ENCODE results near the gene MINDY2. TPM values are rescaled to one million over a fixed set of nuclear protein-coding genes. Genes with fewer than 3 reads are reported as not detected.
"Not testable (repeated sequence)": the region's sequence is repeated elsewhere in the genome, so short reads cannot be mapped to it uniquely, and the experiment has no call there.

Gene MINDY2
- total RNA-seq, 2 donors from 2014 or later: 10.7 to 14.6 TPM

DNA sequence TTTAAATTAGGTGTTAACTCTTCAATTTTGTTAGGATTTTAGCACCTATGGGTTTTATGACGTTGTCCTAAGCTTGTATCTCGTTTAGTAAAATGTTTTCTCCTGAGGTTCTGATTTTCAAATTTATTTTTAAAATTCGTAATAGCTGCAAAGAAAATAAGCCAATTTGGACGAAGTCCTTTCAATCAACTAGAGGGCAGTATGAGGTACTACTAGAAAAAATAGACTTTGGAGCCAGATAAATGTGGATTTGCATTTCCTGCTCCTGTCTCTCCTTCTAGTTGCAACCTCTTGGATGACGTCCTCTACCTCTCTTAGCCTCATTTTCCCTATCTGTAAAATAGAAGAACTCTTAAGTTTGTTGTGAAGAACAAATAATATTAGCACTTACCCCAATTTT is 81.2 kb downstream of the MINDY2 start:
- H3K27ac Mint-ChIP-seq: no peak overlapping the region
- no peak for DNase-seq (ENCODE audit: low spot score in 2 of 2)
- H3K9me3 Mint-ChIP-seq: no peaks in the 10 kb centered on the region

DNA sequence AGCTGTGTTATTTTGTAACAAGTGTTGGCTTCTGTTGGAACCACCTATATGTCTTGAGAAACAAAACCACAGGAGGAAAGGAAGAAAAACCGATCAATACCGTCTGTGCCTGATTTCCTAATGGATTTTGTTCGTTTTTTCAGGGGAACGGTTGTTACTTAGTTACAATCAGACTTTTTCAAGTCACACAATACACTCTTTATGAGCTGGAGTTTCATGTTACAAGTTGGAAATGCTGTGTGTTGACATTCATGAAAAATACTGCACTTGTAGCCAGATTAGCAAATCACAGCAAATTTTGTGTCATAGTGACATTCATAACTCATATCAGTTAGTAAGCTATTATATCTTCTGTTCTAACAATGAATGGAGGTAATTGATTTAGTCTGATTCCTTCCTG is 83.5 kb downstream of the MINDY2 start:
- DNase-seq (ENCODE audit: low spot score in 2 of 2) (no peak), ATAC-seq (no peak)
- Mint-ChIP-seq H3K36me3 (no peaks in the 10 kb centered on the region), H3K27ac (no peak overlapping the region), H3K9me3 (no peaks in the 10 kb centered on the region)

More for the DNA sequence above, 81.2 kb downstream of the MINDY2 start:
- peaks cover 0 to 8% of the 10 kb centered on the region in 2 donors for H3K36me3 Mint-ChIP-seq
- ATAC-seq: no peak

DNA sequence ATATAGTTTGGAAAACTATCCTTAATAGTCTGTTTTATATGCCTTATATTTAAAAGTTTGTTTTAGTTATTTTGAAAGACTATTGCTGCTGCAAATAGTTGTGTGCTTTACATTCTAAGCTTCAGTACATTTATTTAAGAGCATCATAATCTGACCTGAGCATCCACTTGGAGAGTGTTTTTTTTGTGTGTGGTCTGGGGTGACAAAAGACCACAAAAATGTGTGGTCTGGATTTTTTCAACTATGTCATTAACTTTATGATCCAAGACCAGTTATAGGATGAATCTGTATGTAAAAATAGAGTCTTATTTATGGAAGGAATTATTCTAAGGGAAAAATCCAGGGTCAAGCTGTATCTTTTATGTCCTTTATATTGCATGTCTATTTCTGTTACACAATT is 85.0 kb downstream of the MINDY2 start:
- DNase-seq (ENCODE audit: low spot score in 2 of 2) (no peak), ATAC-seq (no peak)
- no peaks in the 10 kb centered on the region for H3K9me3 Mint-ChIP-seq
- H3K27ac Mint-ChIP-seq: no peak overlapping the region
- no peaks in the 10 kb centered on the region for H3K36me3 Mint-ChIP-seq

DNA sequence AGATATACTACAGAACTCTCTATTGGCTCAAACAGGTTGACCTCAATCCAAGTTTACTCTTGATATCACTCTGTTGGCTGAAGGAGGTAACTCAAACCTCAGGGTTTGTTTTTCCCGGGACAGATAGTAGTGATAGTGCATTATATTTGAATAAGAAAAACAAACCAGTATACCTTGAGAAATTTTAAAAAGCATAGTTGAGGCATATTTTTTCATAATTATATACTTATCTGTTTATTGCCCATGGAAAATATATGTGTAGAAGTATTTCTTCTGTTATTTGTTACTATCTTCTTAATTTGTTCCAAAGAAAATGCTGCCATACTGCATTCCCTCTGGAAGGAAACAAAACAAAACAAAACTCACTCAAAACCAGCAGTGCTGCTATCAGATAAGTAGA is 85.5 kb downstream of the MINDY2 start:
- not testable (repeated sequence) for DNase-seq (ENCODE audit: low spot score in 2 of 2); ATAC-seq; H3K36me3 Mint-ChIP-seq; H3K9me3 Mint-ChIP-seq; H3K27ac Mint-ChIP-seq

DNA sequence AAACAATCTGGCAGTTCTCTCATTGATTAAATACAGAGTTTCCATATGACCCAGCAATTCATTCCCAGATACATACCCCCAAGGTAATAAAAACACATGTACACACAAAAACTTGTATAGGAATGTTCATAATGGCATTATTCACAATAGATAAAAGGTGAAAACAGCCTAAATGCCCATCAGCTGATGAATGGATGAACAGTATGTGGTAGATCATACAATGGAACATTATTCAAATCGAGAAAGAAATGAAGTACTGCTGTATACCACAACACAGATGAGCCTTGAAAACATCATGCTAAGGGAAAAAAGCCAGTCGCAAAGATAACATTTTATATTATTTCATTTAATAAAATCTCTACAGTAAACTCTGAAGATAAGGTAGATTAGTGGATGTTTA is 91.2 kb downstream of the MINDY2 start:
- no peaks in the 10 kb centered on the region for H3K36me3 Mint-ChIP-seq
- DNase-seq (ENCODE audit: low spot score in 2 of 2): no peak
- ATAC-seq: peak in 1 of 2 donors; percentile 67
- H3K27ac Mint-ChIP-seq: no peak overlapping the region
- H3K9me3 Mint-ChIP-seq: no peaks in the 10 kb centered on the region

DNA sequence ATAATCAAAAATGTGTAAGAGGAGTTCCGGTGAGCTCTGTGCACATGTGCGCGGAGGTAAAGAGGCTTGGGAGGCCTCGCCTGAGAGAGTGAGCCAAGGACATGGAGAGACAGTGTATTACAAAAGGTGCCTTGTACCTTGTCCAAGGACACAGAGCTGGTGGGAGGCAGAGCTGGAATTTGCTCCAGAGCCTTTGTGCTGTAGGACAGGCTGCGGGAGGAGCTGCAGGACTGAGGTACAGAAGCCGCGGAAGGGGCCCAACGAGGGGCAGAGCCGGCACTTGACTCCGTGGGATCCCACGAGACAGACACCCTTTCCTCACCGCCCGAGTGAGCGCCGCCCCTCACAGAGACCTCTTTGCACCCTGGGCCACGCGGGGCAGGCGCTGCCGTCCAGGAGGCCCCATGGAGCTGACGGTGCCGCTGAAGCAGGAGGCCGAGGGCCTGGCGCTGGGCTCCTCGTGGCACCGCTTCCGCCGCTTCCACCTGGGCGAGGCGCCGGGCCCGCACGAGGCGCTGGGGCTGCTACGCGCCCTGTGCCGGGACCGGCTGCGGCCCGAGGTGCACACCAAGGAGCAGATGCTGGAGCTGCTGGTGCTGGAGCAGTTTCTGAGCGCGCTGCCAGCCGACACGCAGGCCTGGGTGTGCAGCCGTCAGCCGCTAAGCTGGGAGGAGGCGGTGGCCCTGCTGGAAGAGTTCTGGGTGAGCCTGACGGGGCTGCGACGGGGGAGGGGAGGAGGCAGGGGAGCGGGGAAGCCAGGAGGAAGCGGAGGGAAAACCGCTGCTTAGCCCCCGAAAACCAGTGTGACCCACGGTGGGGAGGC is 93.7 kb downstream of the MINDY2 start:
- H3K27ac Mint-ChIP-seq: no peak overlapping the region
- ATAC-seq (peak; percentile 26 to 28), DNase-seq (ENCODE audit: low spot score in 2 of 2) (peak in 1 of 2 donors; percentile 18)
- no peaks in the 10 kb centered on the region for H3K9me3 Mint-ChIP-seq
- H3K36me3 Mint-ChIP-seq: no peaks in the 10 kb centered on the region

DNA sequence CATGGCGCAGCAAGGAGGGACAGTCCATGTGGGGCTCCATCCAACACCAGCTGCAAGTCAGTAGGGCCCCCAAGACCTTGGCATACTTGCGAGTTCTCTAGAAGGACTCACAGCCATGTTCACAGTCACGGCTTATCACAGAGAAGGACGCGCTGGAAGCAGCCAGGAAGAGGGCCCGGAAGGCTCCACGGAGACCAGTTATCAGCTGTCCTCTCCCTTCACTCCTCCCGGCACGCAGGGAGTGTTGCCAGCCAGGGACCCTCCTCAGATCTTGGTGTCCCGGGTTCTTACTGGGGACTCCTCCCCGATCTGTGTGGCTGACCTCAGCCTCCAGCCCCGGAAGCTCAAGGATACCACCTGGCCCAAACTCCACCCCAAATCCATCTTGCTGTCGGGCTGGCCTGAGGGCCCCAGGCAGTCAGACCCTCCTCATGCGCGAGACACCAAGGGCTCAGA is 94.4 kb downstream of the MINDY2 start:
- Mint-ChIP-seq H3K36me3 (no peaks in the 10 kb centered on the region), H3K9me3 (no peaks in the 10 kb centered on the region), H3K27ac (no peak overlapping the region)
- DNase-seq (ENCODE audit: low spot score in 2 of 2): no peak
- no peak for ATAC-seq

DNA sequence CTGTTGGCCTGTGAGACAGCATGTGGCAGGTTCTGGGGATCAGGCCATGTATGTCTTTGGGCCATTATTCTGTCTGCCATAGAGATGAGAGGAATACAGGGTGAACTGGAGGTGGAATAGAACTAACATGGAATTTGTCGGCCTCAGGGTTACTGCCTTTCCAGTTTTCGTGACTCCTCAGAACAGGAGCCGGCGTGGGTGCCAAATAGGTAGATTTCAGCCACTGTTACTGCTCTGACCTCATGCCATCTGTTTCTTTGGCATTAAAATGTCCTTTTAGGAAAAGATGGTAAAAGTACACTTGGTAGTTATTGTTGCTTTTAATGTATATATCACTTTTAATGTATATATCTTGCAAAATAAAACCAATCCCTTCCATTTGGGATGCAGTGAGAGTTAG is 96.8 kb downstream of the MINDY2 start:
- ATAC-seq (no peak), DNase-seq (ENCODE audit: low spot score in 2 of 2) (no peak)
- H3K9me3 Mint-ChIP-seq: no peaks in the 10 kb centered on the region
- H3K27ac Mint-ChIP-seq: no peak overlapping the region
- H3K36me3 Mint-ChIP-seq: no peaks in the 10 kb centered on the region

DNA sequence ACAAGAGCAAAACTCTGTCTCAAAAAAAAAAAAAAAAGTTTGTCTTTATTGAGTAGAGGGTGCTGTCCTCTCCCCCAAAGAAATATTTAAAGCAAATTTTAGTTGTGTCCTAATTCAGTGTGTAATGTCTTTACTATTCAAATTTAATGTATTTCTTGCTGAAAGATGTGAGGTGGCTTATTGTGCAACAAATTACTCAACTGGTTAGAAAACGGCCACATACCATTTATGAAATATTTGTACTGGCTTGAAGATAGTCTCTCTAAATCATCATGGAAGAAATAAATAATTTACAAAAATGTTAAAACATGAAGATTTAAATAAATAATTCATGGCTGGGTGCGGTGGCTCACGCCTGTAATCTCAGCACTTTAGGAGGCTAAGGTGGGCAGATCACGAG is 99.3 kb downstream of the MINDY2 start:
- ATAC-seq: no peak
- Mint-ChIP-seq H3K9me3 (no peaks in the 10 kb centered on the region), H3K27ac (no peak overlapping the region), H3K36me3 (no peaks in the 10 kb centered on the region)
- DNase-seq (ENCODE audit: low spot score in 2 of 2): no peak

DNA sequence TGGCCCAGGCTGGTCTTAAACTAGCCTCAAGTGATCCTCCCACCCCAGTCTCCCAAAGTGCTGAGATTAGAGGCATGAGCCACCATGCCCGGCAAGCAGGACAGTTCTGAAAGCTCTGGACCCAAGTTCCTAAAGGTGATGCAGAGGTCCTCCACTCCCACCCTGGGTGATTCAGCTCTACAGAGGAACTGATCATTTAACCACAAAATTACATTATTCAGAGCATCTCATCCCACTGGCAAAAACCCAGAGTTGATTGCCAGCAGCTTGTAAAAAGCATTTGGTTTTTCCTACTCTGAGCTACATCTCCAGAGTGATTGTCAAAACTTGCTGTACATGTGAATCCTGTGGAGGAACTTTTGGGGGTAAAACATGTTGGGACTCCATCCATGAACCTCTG is 102.2 kb downstream of the MINDY2 start:
- Mint-ChIP-seq H3K9me3 (no peaks in the 10 kb centered on the region), H3K27ac (no peak overlapping the region), H3K36me3 (peaks cover 9 to 15% of the 10 kb centered on the region in 2 donors)
- ATAC-seq (peak in 1 of 2 donors; percentile 29), DNase-seq (ENCODE audit: low spot score in 2 of 2) (no peak)

DNA sequence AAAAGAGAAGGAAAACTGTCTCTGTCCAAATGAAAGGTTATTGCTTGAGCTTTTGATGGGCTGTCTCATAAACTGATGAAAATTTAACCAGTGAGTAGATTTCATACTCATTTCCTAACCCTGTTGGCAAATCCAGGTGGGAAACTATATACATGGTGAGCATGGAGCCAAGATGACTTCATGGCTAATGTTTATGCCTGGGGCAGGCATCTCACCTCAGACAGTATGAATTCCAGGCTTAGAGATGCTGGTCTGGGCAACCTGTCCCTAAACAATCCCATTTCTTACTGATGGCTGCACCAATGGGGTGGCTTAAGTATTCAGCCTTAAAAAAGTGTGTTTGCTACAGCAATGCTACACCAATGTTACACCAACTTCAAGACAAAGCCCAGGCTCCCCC is 104.2 kb downstream of the MINDY2 start:
- Mint-ChIP-seq H3K36me3 (peaks cover 26 to 33% of the 10 kb centered on the region in 2 donors), H3K27ac (no peak overlapping the region), H3K9me3 (no peaks in the 10 kb centered on the region)
- no peak for ATAC-seq
- DNase-seq (ENCODE audit: low spot score in 2 of 2): no peak

DNA sequence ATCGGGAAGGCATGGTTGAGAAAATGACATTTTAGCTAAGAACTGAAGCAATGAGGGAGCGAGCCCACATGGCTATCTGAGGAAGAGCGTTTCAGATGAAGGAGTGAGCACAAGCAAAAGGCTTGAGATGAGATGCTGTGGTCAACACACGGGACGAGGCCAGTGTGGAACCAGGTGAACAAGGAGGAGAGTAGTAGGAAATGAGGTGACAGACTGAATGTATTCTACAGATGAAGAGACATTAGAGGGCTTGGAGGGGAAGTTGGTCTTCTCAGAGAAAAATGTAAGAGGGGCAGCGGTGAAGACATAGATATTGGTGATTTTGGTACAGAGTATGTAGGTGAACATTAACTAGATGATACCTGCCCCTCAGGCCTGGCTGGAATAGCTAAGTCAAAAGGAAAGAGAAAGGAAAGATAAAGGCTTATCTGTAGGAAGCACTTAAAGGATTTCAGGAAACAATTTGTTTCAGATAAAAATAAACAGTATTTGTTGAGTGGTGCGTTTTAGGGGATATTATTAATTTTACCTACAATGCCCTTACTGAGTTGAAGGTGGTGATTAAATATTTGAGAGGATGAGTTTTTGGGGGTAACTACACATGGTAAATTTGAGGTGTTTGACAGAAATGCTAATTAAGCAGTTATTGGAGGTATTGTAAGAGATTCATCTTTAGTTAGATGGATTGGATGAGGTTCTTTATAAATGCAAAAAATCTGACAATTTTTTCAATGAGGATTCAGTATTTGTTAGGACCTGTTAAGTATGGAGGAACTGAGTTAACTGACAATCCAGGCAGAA is 105.4 kb downstream of the MINDY2 start:
- ATAC-seq: no peak
- DNase-seq (ENCODE audit: low spot score in 2 of 2): no peak
- no peaks in the 10 kb centered on the region for H3K9me3 Mint-ChIP-seq
- H3K36me3 Mint-ChIP-seq: peaks cover 30 to 43% of the 10 kb centered on the region in 2 donors
- H3K27ac Mint-ChIP-seq: no peak overlapping the region

DNA sequence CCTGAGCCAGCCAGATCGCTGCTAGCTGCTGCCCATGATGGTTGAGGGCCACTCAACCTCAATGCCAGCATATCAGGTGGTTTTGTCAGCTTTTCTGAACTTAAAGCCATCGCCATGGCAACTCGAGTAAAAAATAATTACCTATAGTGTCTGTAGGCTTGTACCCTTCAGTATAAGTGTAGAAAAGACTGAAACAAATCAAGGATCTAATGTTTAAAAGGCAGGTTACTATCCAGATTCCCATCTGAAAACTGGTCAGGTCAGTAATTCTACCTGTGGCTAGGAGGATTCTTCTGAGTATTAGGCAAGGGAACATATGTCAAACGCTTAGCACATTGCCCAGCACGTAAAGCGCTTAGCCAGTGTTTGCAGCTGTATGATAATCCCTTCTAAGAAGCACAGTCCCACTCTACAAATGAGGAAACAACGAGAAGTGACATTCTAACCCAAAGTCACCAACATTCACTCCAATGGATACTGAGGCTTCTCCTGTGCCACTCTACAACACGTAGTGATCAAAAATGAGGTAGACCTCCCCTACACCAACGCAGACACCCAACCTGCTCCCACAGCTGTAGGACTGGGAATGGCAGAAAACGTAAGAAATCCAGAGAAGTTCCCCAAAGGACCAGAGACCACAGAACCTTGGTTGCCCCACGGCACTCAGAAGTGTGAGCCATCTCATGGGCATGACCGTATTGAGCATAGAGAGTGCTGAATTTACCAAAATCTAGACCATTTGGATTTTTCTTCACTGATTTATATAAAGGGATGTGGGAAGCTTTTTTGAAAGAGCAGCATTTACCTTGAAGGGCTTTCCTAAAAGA is 107.1 kb downstream of the MINDY2 start:
- Mint-ChIP-seq H3K9me3 (no peaks in the 10 kb centered on the region), H3K36me3 (peaks cover 34 to 55% of the 10 kb centered on the region in 2 donors), H3K27ac (no peak overlapping the region)
- DNase-seq (ENCODE audit: low spot score in 2 of 2): no peak
- ATAC-seq: no peak

DNA sequence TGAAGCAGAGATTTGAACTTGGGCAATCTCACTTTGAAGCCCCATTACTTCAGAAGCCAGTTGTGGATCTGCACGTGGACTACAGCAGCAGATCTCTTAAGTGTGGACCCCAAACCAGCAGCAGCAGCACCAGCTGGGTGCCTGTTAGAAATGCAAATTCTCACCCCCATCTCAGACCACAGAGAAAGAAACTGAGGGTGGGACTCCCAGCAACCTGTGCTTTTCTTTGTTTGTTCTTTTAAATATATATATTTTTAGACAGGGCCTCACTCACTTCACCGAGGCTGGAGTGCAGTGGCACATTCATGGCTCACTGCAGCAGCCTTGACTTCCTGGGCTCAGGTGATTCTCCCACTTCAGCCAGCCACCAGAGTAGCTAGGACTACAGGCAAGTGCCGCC is 109.2 kb downstream of the MINDY2 start:
- peaks cover 42 to 70% of the 10 kb centered on the region in 2 donors for H3K36me3 Mint-ChIP-seq
- no peaks in the 10 kb centered on the region for H3K9me3 Mint-ChIP-seq
- no peak for DNase-seq (ENCODE audit: low spot score in 2 of 2)
- no peak for ATAC-seq
- peak overlapping the region in 1 of 2 donors; percentile 46 for H3K27ac Mint-ChIP-seq

DNA sequence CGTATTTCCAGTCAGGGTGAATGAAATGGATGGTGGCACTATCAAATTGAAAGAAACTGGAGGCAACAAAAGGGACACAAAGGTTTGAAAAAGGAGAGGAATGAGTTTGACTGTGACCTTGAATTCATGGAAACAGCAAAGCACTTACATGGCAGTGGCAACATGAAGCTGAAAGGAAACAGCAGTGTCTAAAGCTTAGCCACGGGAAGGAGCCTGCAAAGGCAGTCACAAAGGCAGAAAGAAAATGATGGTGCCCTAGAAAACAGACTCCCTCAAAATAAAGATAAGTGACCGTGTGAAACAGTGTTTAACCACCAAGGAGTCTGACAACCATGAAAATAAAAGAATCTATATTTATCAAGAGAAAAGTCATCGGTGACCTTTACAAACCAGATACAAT is 111.1 kb downstream of the MINDY2 start:
- no peak for ATAC-seq
- H3K36me3 Mint-ChIP-seq: peaks cover 45 to 78% of the 10 kb centered on the region in 2 donors

DNA sequence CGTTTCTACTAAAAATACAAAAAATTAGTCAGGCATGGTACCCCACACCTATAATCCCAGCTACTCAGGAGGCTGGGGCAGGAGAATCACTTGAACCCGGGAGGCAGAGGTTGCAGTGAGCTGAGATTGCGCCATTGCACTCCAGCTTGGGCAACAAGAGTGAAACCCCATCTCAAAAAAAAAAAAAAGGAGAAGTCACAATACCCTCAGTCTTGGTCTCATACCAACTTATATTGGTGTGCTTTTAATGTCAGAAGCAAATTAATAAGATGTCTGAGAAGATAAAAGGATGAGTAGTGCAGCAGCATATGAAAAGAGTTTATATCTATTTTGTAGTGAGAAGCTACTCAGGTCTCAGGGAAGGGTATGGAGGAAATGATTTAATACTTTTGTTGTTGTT is 112.8 kb downstream of the MINDY2 start:
- H3K9me3 Mint-ChIP-seq; DNase-seq (ENCODE audit: low spot score in 2 of 2); H3K27ac Mint-ChIP-seq; ATAC-seq: not testable (repeated sequence)
- H3K36me3 Mint-ChIP-seq: peaks cover 48 to 76% of the 10 kb centered on the region in 2 donors

More for the DNA sequence above, 111.1 kb downstream of the MINDY2 start:
- Mint-ChIP-seq H3K27ac (no peak overlapping the region), H3K9me3 (no peaks in the 10 kb centered on the region)
- DNase-seq (ENCODE audit: low spot score in 2 of 2): no peak

DNA sequence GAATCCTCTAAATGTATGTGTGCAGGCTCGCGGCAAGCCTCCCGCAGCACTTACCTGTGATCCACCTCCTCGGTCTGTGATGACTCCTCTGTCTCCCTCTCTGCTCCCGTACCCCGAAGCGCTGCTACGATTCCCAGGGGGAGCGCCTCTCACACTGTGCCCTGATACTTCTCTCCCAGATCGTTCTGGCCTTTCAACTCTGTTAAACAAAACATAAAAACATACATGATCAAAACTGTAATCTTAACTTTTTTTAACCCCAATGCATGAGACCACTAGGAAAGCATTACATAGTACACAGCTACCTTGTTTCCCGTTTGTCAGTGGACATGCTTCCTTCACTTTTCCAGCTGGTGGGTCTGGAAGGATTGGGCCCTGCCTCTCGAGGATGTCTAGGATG is 115.8 kb downstream of the MINDY2 start:
- ATAC-seq (no peak), DNase-seq (ENCODE audit: low spot score in 2 of 2) (no peak)
- Mint-ChIP-seq H3K36me3 (peaks cover 30 to 51% of the 10 kb centered on the region in 2 donors), H3K27ac (peak overlapping the region; percentile 10 to 46), H3K9me3 (no peaks in the 10 kb centered on the region)
